T-helper 2 cell treated with Interferon-gamma antibody and Interleukin-4, amounts not matched to agents 5 μg/mL and 100 μg/mL, for 36 hours (primary cell): Measurements from ENCODE around the gene CDX2.

Experiments
- DNase-seq: peaks from one replicate; pipeline ENCODE4 v3.0.0; 2021; ENCODE audit warnings: low spot score
- H3K27ac Mint-ChIP-seq: one replicate; pipeline ENCODE4 v1.8.0; 2021; ENCODE audit warnings: mild to moderate bottlenecking, mixed read lengths
- H3K27me3 Mint-ChIP-seq: one replicate; pipeline ENCODE4 v1.8.0; 2021; ENCODE audit warnings: low read depth, mixed read lengths
- H3K36me3 Mint-ChIP-seq: one replicate; pipeline ENCODE4 v1.8.0; 2021; ENCODE audit warnings: low read depth, mixed read lengths
- H3K4me1 Mint-ChIP-seq: one replicate; pipeline ENCODE4 v1.8.0; 2021; ENCODE audit warnings: low read depth, mixed read lengths
- H3K4me3 Mint-ChIP-seq: one replicate; pipeline ENCODE4 v1.8.0; 2022; ENCODE audit warnings: mild to moderate bottlenecking, moderate library complexity, mixed read lengths
- H3K9me3 Mint-ChIP-seq: one replicate; pipeline ENCODE4 v1.8.0; 2021; ENCODE audit warnings: mixed read lengths

The CDX2 gene

GRCh38 chr13:27973961-27974662 lies 5.0 kb upstream of the CDX2 start:
- DNase-seq, result no peak
- H3K4me3 Mint-ChIP-seq, result no peak overlapping the region
- H3K36me3 Mint-ChIP-seq, result peaks cover 1% of the 10 kb centered on the region
- peaks cover 88% of the 10 kb centered on the region for H3K27me3 Mint-ChIP-seq
- H3K4me1 Mint-ChIP-seq, result peaks cover 6% of the 10 kb centered on the region
- no peak overlapping the region for H3K27ac Mint-ChIP-seq
- H3K9me3 Mint-ChIP-seq, result no peaks in the 10 kb centered on the region

GRCh38 chr13:27973291-27973690 lies 4.2 kb upstream of the CDX2 start:
- H3K36me3 Mint-ChIP-seq, result peaks cover 2% of the 10 kb centered on the region
- peaks cover 6% of the 10 kb centered on the region for H3K4me1 Mint-ChIP-seq

GRCh38 chr13:27972478-27972820 lies 3.3 kb upstream of the CDX2 start:
- Mint-ChIP-seq H3K4me1 (peaks cover 7% of the 10 kb centered on the region), H3K36me3 (peaks cover 2% of the 10 kb centered on the region), H3K9me3 (no peaks in the 10 kb centered on the region), H3K27me3 (peaks cover 85% of the 10 kb centered on the region), H3K4me3 (no peak overlapping the region), H3K27ac (no peak overlapping the region)
- DNase-seq, result no peak

More at GRCh38 chr13:27973291-27973690, 4.2 kb upstream of the CDX2 start:
- Mint-ChIP-seq H3K4me3 (no peak overlapping the region), H3K9me3 (no peaks in the 10 kb centered on the region), H3K27me3 (peaks cover 82% of the 10 kb centered on the region), H3K27ac (no peak overlapping the region)
- DNase-seq, result no peak

GRCh38 chr13:27971776-27972477 lies 2.8 kb upstream of the CDX2 start:
- peaks cover 2% of the 10 kb centered on the region for H3K36me3 Mint-ChIP-seq
- DNase-seq, result no peak
- no peaks in the 10 kb centered on the region for H3K9me3 Mint-ChIP-seq
- no peak overlapping the region for H3K27ac Mint-ChIP-seq
- H3K4me1 Mint-ChIP-seq, result peaks cover 7% of the 10 kb centered on the region
- H3K27me3 Mint-ChIP-seq, result peaks cover 85% of the 10 kb centered on the region
- no peak overlapping the region for H3K4me3 Mint-ChIP-seq

- Mint-ChIP-seq H3K27ac (no peak overlapping the region), H3K4me3 (no peak overlapping the region), H3K9me3 (no peaks in the 10 kb centered on the region), H3K4me1 (peaks cover 7% of the 10 kb centered on the region), H3K27me3 (peaks cover 86% of the 10 kb centered on the region), H3K36me3 (peaks cover 2% of the 10 kb centered on the region)
- DNase-seq, result no peak
These were observed 2.1 kb upstream of the CDX2 start for GRCh38 chr13:27971236-27971645.

DNA sequence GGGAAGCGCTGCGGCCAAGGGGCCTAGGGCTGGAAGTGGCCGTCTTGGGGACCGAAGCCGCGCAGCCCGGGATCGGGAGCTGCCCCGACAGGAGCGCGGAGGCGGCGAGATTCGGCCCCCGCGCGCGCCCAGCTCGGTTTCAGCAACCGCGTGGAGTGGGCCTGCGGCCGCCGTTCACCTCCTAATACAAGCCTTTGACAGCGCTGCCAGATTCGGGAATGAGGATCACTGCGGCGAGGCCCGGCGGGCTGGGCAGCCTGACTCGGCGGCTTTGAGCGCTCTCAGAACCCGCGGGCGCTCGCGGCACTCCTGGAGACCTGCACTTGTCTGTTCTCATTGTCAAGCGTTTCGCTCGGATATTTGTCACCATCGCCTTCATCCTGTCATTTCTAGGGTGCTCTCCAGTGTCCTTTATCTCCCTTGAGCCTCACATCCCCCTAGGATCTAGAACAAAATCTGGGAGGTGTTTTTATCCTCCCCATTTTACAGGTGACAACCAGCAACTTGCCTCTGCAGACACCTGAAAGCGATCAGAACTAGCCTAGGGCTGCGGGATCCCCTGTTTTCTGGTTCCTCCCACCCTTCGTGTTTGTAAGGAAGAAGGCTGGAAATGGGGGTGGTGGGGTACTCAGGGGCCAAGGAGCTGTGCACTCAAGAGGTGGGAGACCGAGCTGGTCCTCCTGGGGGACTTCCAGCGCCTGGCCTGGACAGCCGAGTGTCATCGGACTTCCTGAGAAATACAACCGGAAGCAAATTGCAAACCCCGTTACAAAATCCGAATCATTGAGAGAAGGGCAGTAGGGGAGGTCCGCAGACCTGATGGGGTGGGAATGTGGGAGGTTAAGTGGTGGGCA lies 1.5 kb upstream of the CDX2 start:
- peaks cover 86% of the 10 kb centered on the region for H3K27me3 Mint-ChIP-seq
- H3K4me3 Mint-ChIP-seq, result no peak overlapping the region
- no peak for DNase-seq
- no peaks in the 10 kb centered on the region for H3K9me3 Mint-ChIP-seq
- peaks cover 2% of the 10 kb centered on the region for H3K36me3 Mint-ChIP-seq
- peaks cover 7% of the 10 kb centered on the region for H3K4me1 Mint-ChIP-seq
- no peak overlapping the region for H3K27ac Mint-ChIP-seq

- Mint-ChIP-seq H3K4me1 (peaks cover 1% of the 10 kb centered on the region), H3K4me3 (no peak overlapping the region), H3K36me3 (peaks cover 2% of the 10 kb centered on the region), H3K9me3 (no peaks in the 10 kb centered on the region), H3K27ac (no peak overlapping the region), H3K27me3 (peaks cover 86% of the 10 kb centered on the region)
- no peak for DNase-seq
These were observed 733 bp upstream of the CDX2 start for GRCh38 chr13:27969866-27970229.

- DNase-seq, result no peak
- peaks cover 82% of the 10 kb centered on the region for H3K27me3 Mint-ChIP-seq
- peaks cover 1% of the 10 kb centered on the region for H3K4me1 Mint-ChIP-seq
- peaks cover 2% of the 10 kb centered on the region for H3K36me3 Mint-ChIP-seq
- no peak overlapping the region for H3K4me3 Mint-ChIP-seq
- no peak overlapping the region for H3K27ac Mint-ChIP-seq
- H3K9me3 Mint-ChIP-seq, result no peaks in the 10 kb centered on the region
These were observed 616 bp downstream of the CDX2 start for GRCh38 chr13:27968316-27969081.

DNA sequence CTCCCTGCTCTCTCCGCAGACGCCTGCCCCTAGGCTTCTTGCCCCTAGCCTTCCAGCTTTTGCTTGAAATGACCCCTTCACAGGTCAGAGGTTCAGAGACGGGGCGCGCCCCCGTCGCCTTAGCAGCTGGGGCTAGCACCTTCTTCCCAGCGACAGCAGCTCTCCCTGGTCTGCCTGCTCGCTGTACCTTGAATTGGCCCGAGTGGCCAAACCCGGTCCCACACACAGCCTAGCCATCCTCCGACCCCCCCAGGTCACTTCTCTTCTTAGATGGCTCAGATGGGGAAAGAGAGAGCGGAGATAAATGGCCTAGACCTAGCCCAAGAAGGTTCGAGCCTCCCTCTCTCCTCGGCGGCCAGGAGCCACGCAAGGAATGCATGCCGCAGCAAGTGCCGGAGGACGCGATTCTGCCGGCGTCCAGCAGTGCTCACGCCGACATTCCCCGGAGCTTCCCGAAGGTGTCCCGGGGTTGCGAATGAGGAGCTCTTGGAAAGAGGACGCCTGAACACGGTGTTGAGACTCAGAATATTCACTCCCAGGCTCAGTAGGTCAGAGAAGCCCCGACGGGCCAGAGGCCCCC lies 1.3 kb downstream of the CDX2 start:
- no peak for DNase-seq
- Mint-ChIP-seq H3K4me3 (peak overlapping the region; percentile 34), H3K36me3 (peaks cover 2% of the 10 kb centered on the region), H3K9me3 (no peaks in the 10 kb centered on the region), H3K27me3 (peaks cover 80% of the 10 kb centered on the region), H3K4me1 (peaks cover 1% of the 10 kb centered on the region), H3K27ac (peak overlapping the region; percentile 60)

GRCh38 chr13:27967203-27967735 lies 1.8 kb downstream of the CDX2 start:
- H3K9me3 Mint-ChIP-seq, result no peaks in the 10 kb centered on the region
- peaks cover 79% of the 10 kb centered on the region for H3K27me3 Mint-ChIP-seq
- peaks cover 1% of the 10 kb centered on the region for H3K4me1 Mint-ChIP-seq
- H3K36me3 Mint-ChIP-seq, result peaks cover 2% of the 10 kb centered on the region
- no peak for DNase-seq
- no peak overlapping the region for H3K4me3 Mint-ChIP-seq
- H3K27ac Mint-ChIP-seq, result peak overlapping the region; percentile 52

DNA sequence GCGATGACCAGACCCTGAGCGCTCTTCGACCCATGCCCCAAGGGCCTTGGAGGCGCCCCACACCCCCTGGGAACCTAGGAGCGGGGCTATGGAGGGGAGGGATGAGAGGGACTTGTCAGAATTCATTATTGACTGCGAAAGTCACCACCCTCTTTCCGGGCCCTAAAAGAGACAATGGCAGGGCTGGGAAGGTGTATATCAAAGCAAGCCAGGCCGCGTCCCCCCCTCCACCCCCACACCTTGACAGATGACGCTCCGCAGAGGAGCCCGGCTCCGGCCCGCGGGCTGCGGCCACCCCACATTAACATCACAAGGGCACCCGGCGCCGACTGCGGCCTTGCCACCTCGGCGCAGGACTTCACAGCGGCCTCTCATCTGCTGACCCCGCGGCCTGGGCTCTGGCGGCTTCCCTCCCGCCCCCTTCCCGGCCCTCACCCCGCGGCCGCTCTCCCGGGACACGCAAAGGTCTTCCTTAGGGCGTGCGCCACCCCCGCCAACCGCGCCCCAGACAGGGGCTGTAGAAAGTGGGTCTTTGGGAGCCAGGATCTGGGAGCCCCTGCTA lies 2.4 kb downstream of the CDX2 start:
- H3K4me3 Mint-ChIP-seq, result no peak overlapping the region

DNA sequence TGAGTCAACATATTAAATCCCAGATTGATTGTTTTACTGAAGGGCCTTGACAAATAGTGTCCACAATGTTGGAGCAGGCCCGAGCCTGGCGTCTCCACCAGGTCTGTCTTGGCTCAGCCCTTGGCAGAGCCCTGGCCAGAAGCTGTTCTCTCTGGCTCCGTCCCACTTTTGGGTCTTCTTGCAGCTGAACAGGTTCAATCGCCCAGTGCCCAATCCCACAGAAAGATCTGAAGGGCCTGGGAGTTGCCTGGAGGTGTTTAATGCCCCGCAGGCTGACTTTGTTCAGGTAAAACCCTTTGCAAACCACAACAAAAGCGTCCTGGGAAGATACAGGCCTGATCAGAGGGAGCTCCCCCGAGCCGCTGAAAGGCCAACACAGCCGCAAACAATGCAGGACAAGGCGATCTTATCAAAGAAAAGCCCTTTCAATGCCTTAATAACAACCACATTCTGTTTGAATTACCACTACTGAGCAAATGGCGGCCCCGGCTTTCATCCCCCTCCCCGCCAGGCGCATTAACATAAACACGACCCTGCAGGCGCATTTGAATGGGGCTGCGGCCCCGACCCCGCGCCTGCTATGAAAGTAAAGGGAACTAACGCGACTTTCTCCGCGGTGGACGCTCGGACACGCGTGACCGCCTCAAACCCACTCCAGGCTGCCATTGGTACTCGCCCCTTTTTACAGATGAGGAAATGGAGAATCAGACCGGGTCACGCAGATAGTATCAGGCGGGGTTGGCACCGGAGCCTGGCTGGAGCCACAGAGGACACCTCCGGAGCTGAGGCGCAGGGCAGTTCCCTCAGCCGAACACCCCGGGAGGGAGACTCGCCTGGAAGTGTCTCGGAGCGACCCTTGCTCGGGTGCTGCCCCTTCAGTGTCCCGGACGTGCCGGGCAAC lies 3.1 kb downstream of the CDX2 start:
- Mint-ChIP-seq H3K4me1 (peaks cover 1% of the 10 kb centered on the region), H3K36me3 (peaks cover 2% of the 10 kb centered on the region), H3K27me3 (peaks cover 80% of the 10 kb centered on the region), H3K9me3 (no peaks in the 10 kb centered on the region), H3K4me3 (no peak overlapping the region), H3K27ac (no peak overlapping the region)
- no peak for DNase-seq

More for the DNA sequence above, 2.4 kb downstream of the CDX2 start:
- peaks cover 2% of the 10 kb centered on the region for H3K36me3 Mint-ChIP-seq
- DNase-seq, result no peak
- H3K9me3 Mint-ChIP-seq, result no peaks in the 10 kb centered on the region
- H3K27me3 Mint-ChIP-seq, result peaks cover 80% of the 10 kb centered on the region
- H3K27ac Mint-ChIP-seq, result no peak overlapping the region
- peaks cover 1% of the 10 kb centered on the region for H3K4me1 Mint-ChIP-seq
